Astrocyte (in vitro differentiated cells and primary cell): ENCODE results near the gene TBC1D16. TPM values are rescaled to one million over a fixed set of nuclear protein-coding genes. Genes with fewer than 3 reads are reported as not detected.

Experiments
- DNase-seq: peaks from one replicate; pipeline ENCODE4 v3.0.0-alpha.2; 2010; ENCODE audit warnings: low read depth
- FAIRE-seq: peaks from 2 replicates; lab custom pipeline; 2011; peaks lifted over from hg19 to GRCh38; lab: Jason Lieb, UNC
- H2AFZ ChIP-seq: 2 replicates; pipeline ENCODE4 v1.6.0; 2012; ENCODE audit warnings: low read depth, low read length, inconsistent platforms
- H3K27ac ChIP-seq: 2 replicates; pipeline ENCODE4 v1.5.1; 2011; ENCODE audit warnings: low read depth, low read length, inconsistent platforms
- H3K27me3 ChIP-seq: 2 replicates; pipeline ENCODE4 v1.6.0; 2011; ENCODE audit warnings: low read length, inconsistent platforms; ENCODE audit not compliant: insufficient read depth
- H3K36me3 ChIP-seq: 2 replicates; pipeline ENCODE4 v1.5.1; 2011; ENCODE audit warnings: low read length, inconsistent platforms; ENCODE audit not compliant: insufficient read depth
- H3K4me1 ChIP-seq: 2 replicates; pipeline ENCODE4 v1.5.1; 2011; ENCODE audit warnings: low read length, inconsistent platforms; ENCODE audit not compliant: insufficient read depth
- H3K4me2 ChIP-seq: 2 replicates; pipeline ENCODE4 v1.6.0; 2012; ENCODE audit warnings: low read length, inconsistent platforms
- H3K4me3 ChIP-seq: 2 replicates; pipeline ENCODE4 v1.5.1; 2011; ENCODE audit warnings: low read depth, mild to moderate bottlenecking, low read length, inconsistent platforms; ENCODE audit not compliant: insufficient read depth
- H3K79me2 ChIP-seq: 2 replicates; pipeline ENCODE4 v1.6.0; 2012; ENCODE audit warnings: mild to moderate bottlenecking, low read length, inconsistent platforms; ENCODE audit not compliant: insufficient read depth
- H3K9ac ChIP-seq: 2 replicates; pipeline ENCODE4 v1.6.0; 2012; ENCODE audit warnings: mild to moderate bottlenecking, low read length, inconsistent platforms
- H3K9me3 ChIP-seq: 2 replicates; pipeline ENCODE4 v1.5.1; 2012; ENCODE audit warnings: low read depth, mild to moderate bottlenecking, low read length, inconsistent platforms; ENCODE audit not compliant: insufficient read depth
- H4K20me1 ChIP-seq: 2 replicates; pipeline ENCODE4 v1.6.0; 2012; ENCODE audit warnings: low read length, inconsistent platforms; ENCODE audit not compliant: insufficient read depth
- H3K27ac Mint-ChIP-seq: one replicate; pipeline ENCODE4 v1.8.0; 2021; ENCODE audit warnings: mild to moderate bottlenecking, mixed read lengths; ENCODE audit not compliant: unreplicated experiment
- H3K27me3 Mint-ChIP-seq: one replicate; pipeline ENCODE4 v1.8.0; 2021; ENCODE audit warnings: low read depth, mixed read lengths; ENCODE audit not compliant: unreplicated experiment
- H3K36me3 Mint-ChIP-seq: one replicate; pipeline ENCODE4 v1.8.0; 2021; ENCODE audit warnings: low read depth, mixed read lengths; ENCODE audit not compliant: unreplicated experiment
- H3K4me1 Mint-ChIP-seq: one replicate; pipeline ENCODE4 v1.8.0; 2021; ENCODE audit warnings: low read depth, mixed read lengths; ENCODE audit not compliant: unreplicated experiment
- H3K4me3 Mint-ChIP-seq: one replicate; pipeline ENCODE4 v1.8.0; 2021; ENCODE audit warnings: mild to moderate bottlenecking, moderate library complexity, mixed read lengths; ENCODE audit not compliant: unreplicated experiment
- H3K9me3 Mint-ChIP-seq: one replicate; pipeline ENCODE4 v1.8.0; 2021; ENCODE audit warnings: mild to moderate bottlenecking, mixed read lengths; ENCODE audit not compliant: unreplicated experiment
- CTCF ChIP-seq: IDR thresholded peaks from 2 replicates; pipeline ENCODE4 v1.5.1; 2011; ENCODE audit warnings: low read depth, mild to moderate bottlenecking, inconsistent platforms, low read length, moderate library complexity; ENCODE audit not compliant: insufficient read depth
- EZH2 ChIP-seq: IDR thresholded peaks from 2 replicates; pipeline ENCODE4 v1.6.1; 2012; ENCODE audit warnings: mild to moderate bottlenecking, low read length, inconsistent platforms; ENCODE audit not compliant: insufficient read depth
- total RNA-seq: library from RNA; stranded (reverse); gene quantifications from 2 replicates; pipeline ENCODE4 v1.2.1, GENCODE V29; 2021

Gene TBC1D16
- total RNA-seq, 1 donor from 2014 or later = 37.6 TPM

GRCh38 chr17:79991924-79992648 lies 43.6 kb downstream of the TBC1D16 start:
- no peak for TF ChIP-seq EZH2
- TF ChIP-seq CTCF = no peak
- peak overlapping the region; percentile 24 for H3K4me3 Mint-ChIP-seq
- H3K79me2 ChIP-seq = peaks cover 5% of the 10 kb centered on the region
- peak overlapping the region; percentile 48 for H3K4me3 ChIP-seq
- H2AFZ ChIP-seq = peak overlapping the region; percentile 77
- no peak overlapping the region for H3K27ac ChIP-seq
- H3K4me1 Mint-ChIP-seq = peaks cover 29% of the 10 kb centered on the region
- no peaks in the 10 kb centered on the region for H3K27me3 ChIP-seq
- peaks cover 13% of the 10 kb centered on the region for H4K20me1 ChIP-seq
- H3K4me1 ChIP-seq = peaks cover 41% of the 10 kb centered on the region
- DNase-seq (no peak), FAIRE-seq (no peak)
- no peaks in the 10 kb centered on the region for H3K9me3 ChIP-seq
- peak overlapping the region; percentile 54 for H3K9ac ChIP-seq
- peaks cover 4% of the 10 kb centered on the region for H3K36me3 Mint-ChIP-seq
- H3K4me2 ChIP-seq = peak overlapping the region; percentile 92
- H3K27ac Mint-ChIP-seq = peak overlapping the region; percentile 97
- H3K36me3 ChIP-seq = no peaks in the 10 kb centered on the region
- H3K27me3 Mint-ChIP-seq = peaks cover 3% of the 10 kb centered on the region
- no peaks in the 10 kb centered on the region for H3K9me3 Mint-ChIP-seq

- H3K4me2 ChIP-seq = peak overlapping the region; percentile 92
- H3K4me3 Mint-ChIP-seq = peak overlapping the region; percentile 29
- FAIRE-seq = no peak
- H3K27ac Mint-ChIP-seq = peak overlapping the region; percentile 62
- peaks cover 13% of the 10 kb centered on the region for H4K20me1 ChIP-seq
- H3K9ac ChIP-seq = no peak overlapping the region
- TF ChIP-seq EZH2 (no peak), CTCF (no peak)
- peaks cover 29% of the 10 kb centered on the region for H3K4me1 Mint-ChIP-seq
- H3K27me3 ChIP-seq = no peaks in the 10 kb centered on the region
- H3K4me1 ChIP-seq = peaks cover 49% of the 10 kb centered on the region
- H3K36me3 ChIP-seq = no peaks in the 10 kb centered on the region
- H3K9me3 Mint-ChIP-seq = no peaks in the 10 kb centered on the region
- peaks cover 3% of the 10 kb centered on the region for H3K27me3 Mint-ChIP-seq
- no peak overlapping the region for H2AFZ ChIP-seq
- H3K79me2 ChIP-seq = peaks cover 7% of the 10 kb centered on the region
- peak overlapping the region; percentile 48 for H3K4me3 ChIP-seq
- peak; percentile 38 for DNase-seq
- no peaks in the 10 kb centered on the region for H3K9me3 ChIP-seq
- H3K27ac ChIP-seq = no peak overlapping the region
- H3K36me3 Mint-ChIP-seq = peaks cover 4% of the 10 kb centered on the region
These were observed 44.3 kb downstream of the TBC1D16 start for GRCh38 chr17:79991140-79991923.
